Daoy (cell line): ENCODE results near the gene TIFAB. TPM values are rescaled to one million over a fixed set of nuclear protein-coding genes. Genes with fewer than 3 reads are reported as not detected.

Experiments
- DNase-seq: peaks from one replicate; pipeline ENCODE4 v3.0.0-alpha.2; 2015; ENCODE audit warnings: low read depth
- total RNA-seq: library from RNA; depleted of rRNA; stranded (reverse); fragments of >200 nt; shearing (Covaris generic); gene quantifications from 2 replicates; pipeline ENCODE4 v1.2.3, GENCODE V29; 2014

The TIFAB gene
- total RNA-seq, 1 experiment from 2014 or later: not detected

GRCh38 chr5:135458921-135459331, 6.8 kb upstream of the TIFAB start:
- DNase-seq: peak; percentile 55

- no peak for DNase-seq
These were observed 6.2 kb upstream of the TIFAB start for GRCh38 chr5:135458356-135458755.

GRCh38 chr5:135457424-135458071, 5.4 kb upstream of the TIFAB start:
- peak; percentile 83 for DNase-seq

- peak; percentile 93 for DNase-seq
These were observed 4.3 kb upstream of the TIFAB start for GRCh38 chr5:135456238-135457099.

- DNase-seq: no peak
These were observed 3.7 kb upstream of the TIFAB start for GRCh38 chr5:135455876-135456237.

GRCh38 chr5:135454946-135455345, 2.8 kb upstream of the TIFAB start:
- DNase-seq: no peak

GRCh38 chr5:135453613-135454012, 1.5 kb upstream of the TIFAB start:
- DNase-seq: no peak

- DNase-seq: no peak
These were observed 400 bp downstream of the TIFAB start for GRCh38 chr5:135451581-135452320.

GRCh38 chr5:135450952-135451351, 1.2 kb downstream of the TIFAB start:
- DNase-seq: no peak

- no peak for DNase-seq
These were observed 1.8 kb downstream of the TIFAB start for GRCh38 chr5:135450336-135450735.

- no peak for DNase-seq
These were observed 2.5 kb downstream of the TIFAB start for GRCh38 chr5:135449644-135450043.

- DNase-seq: no peak
These were observed 3.2 kb downstream of the TIFAB start for GRCh38 chr5:135448791-135449507.

- peak; percentile 59 for DNase-seq
These were observed 3.9 kb downstream of the TIFAB start for GRCh38 chr5:135448071-135448739.

GRCh38 chr5:135447298-135447929, 4.7 kb downstream of the TIFAB start, which contains the start of gene DCANP1:
Gene DCANP1 (minus strand): TSS chr5:135447348. CDS start chr5:135447108, 240 bp downstream.
- no peak for DNase-seq

GRCh38 chr5:135446615-135447014, 5.5 kb downstream of the TIFAB start:
- DNase-seq: no peak

- no peak for DNase-seq
These were observed 5.9 kb downstream of the TIFAB start for GRCh38 chr5:135446206-135446605.

GRCh38 chr5:135445306-135445985, 6.7 kb downstream of the TIFAB start:
- DNase-seq: no peak

- no peak for DNase-seq
These were observed 7.3 kb downstream of the TIFAB start for GRCh38 chr5:135444881-135445280.

GRCh38 chr5:135444360-135444759, 7.8 kb downstream of the TIFAB start:
- DNase-seq: no peak
